Transverse colon (tissue), 4 donors: Measurements from ENCODE around the gene WSB2. TPM values are rescaled to one million over a fixed set of nuclear protein-coding genes. Genes with fewer than 3 reads are reported as not detected.

Experiments used
- DNase-seq: peaks from one replicate; pipeline ENCODE4 v3.0.0-alpha.2; 2019
- H3K27ac ChIP-seq, 4 donors: fragments of 200-600 bp; sonication (generic); 2 replicates each; pipeline ENCODE4 v1.5.1; 2016 to 2018; ENCODE audit warnings: inconsistent platforms in 4 of 4
- H3K27me3 ChIP-seq: fragments of 200-600 bp; sonication (generic); 2 replicates; pipeline ENCODE4 v1.5.1; 2017; ENCODE audit warnings: inconsistent platforms
- H3K36me3 ChIP-seq, 4 donors: fragments of 200-600 bp; sonication (generic); 2 replicates each; pipeline ENCODE4 v1.5.1; 2017 to 2019; ENCODE audit warnings: inconsistent platforms in 4 of 4
- H3K4me1 ChIP-seq, 4 donors: fragments of 200-600 bp; sonication (generic); 2 replicates each; pipeline ENCODE4 v1.5.1; 2017 to 2020; ENCODE audit warnings: inconsistent platforms in 4 of 4
- H3K4me3 ChIP-seq, 4 donors: fragments of 200-600 bp; sonication (generic); 1 replicate in 1 of 4; 2 replicates in 3 of 4; pipeline versions ENCODE4 v1.5.1 to v1.6.1; 2017 to 2019; ENCODE audit warnings: inconsistent platforms in 4 of 4
- H3K9me3 ChIP-seq, 2 donors: fragments of 200-600 bp; sonication (generic); 2 replicates each; pipeline ENCODE4 v1.5.1; 2017 to 2019; ENCODE audit warnings: inconsistent platforms in 2 of 2
- EP300 ChIP-seq: sonication (generic); formaldehyde crosslinking; IDR thresholded peaks from one replicate; pipeline ENCODE4 v1.6.1; 2017; ENCODE audit warnings: antibody characterized with exemption, low read depth
- POLR2A ChIP-seq: fragments of 450-650 bp; IDR thresholded peaks from one replicate; pipeline ENCODE4 v1.6.1; 2016; ENCODE audit warnings: antibody characterized with exemption, mild to moderate bottlenecking, moderate library complexity
- POLR2AphosphoS5 ChIP-seq, 3 donors: sonication (generic); formaldehyde crosslinking; IDR thresholded peaks; one replicate each; pipeline ENCODE4 v1.6.1; 2016; ENCODE audit warnings: antibody characterized with exemption in 3 of 3
- WGBS, 2 donors: methylation state at CpG; one replicate each; pipeline ENCODE4 v1.1.5; 2018; ENCODE audit warnings: low coverage in 1 of 2; 5-methylcytosine and 5-hydroxymethylcytosine counted together
- in situ Hi-C, 4 donors: fragments of 200-750 bp; cut with MboI; loops; one replicate each; pipeline versions ENCODE4 v1.15.0 to v1.15.1; 2017; ENCODE audit warnings: low sequenced_read_pairs in 3 of 4, low pct_ligation_motif_present in 1 of 4, low pct_unique_long_range_greater_than_20kb in 1 of 4
- intact Hi-C: fragments of 100-400 bp; cut with DNase I; formaldehyde crosslinking; loops from one replicate; pipeline ENCODE4 v1.15.1; 2023; ENCODE audit warnings: low total_unique reads
- total RNA-seq, 4 donors: library from RNA; depleted of rRNA; stranded (reverse); fragments of >200 nt; gene quantifications; one replicate each; pipeline ENCODE4 v1.1.0, GENCODE V29; 2016
- TF ChIP-seq, protein P1 (sequence below), 5 experiments: fragments of 200-600 bp in 3 of 5; fragments of 450-650 bp in 2 of 5; sonication (generic) in 3 of 5; IDR thresholded peaks; 1 replicate in 2 of 5; 2 replicates in 3 of 5; pipeline ENCODE4 v1.5.1; 2016 to 2017; ENCODE audit warnings: antibody characterized with exemption in 5 of 5, inconsistent platforms in 3 of 5, mild to moderate bottlenecking in 2 of 5, moderate library complexity in 1 of 5

WSB2 gene
- total RNA-seq: 100 to 1,000 TPM; 110 to 193 (median 130) TPM

- Histone ChIP-seq H3K9me3 (no peaks in the 10 kb centered on the region), H3K4me1 (peaks cover 4 to 65% (median 44%) of the 10 kb centered on the region in 4 donors), H3K4me3 (peak within 1 kb of the TSS; percentile 74 to 90 (median 80)), H3K36me3 (no peaks in the 10 kb centered on the region), H3K27me3 (no peaks in the 10 kb centered on the region), H3K27ac (peak within 1 kb of the TSS; percentile 97 to 99 (median 98))
- in situ Hi-C loops (no loop called here), intact Hi-C loops (no loop called here)
- WGBS, 2 donors: 1 to 2% methylated on average over 26 to 49 of the region's 76 CpGs
- peak; percentile 75 for DNase-seq
- TF ChIP-seq EP300 (no peak), POLR2A (peak; percentile 39)
Observed at GRCh38 chr12:118061011-118061872, at the start of gene WSB2. Gene WSB2, minus strand, starts transcription at chr12:118061179. Its CDS starts 131 bp downstream, at chr12:118061048.

GRCh38 chr12:118109088-118109487, 48.1 kb upstream of the WSB2 start:
- WGBS, 2 donors: 100% methylated on average over 1 of the region's 1 CpG; no CpG with 5 or more reads in 1 of the 2 donors
- in situ Hi-C loops (no loop called here), intact Hi-C loops (no loop called here)
- TF ChIP-seq POLR2AphosphoS5 (IDR thresholded peaks at IDR 0.05): no peak
- TF ChIP-seq, protein P1, sequence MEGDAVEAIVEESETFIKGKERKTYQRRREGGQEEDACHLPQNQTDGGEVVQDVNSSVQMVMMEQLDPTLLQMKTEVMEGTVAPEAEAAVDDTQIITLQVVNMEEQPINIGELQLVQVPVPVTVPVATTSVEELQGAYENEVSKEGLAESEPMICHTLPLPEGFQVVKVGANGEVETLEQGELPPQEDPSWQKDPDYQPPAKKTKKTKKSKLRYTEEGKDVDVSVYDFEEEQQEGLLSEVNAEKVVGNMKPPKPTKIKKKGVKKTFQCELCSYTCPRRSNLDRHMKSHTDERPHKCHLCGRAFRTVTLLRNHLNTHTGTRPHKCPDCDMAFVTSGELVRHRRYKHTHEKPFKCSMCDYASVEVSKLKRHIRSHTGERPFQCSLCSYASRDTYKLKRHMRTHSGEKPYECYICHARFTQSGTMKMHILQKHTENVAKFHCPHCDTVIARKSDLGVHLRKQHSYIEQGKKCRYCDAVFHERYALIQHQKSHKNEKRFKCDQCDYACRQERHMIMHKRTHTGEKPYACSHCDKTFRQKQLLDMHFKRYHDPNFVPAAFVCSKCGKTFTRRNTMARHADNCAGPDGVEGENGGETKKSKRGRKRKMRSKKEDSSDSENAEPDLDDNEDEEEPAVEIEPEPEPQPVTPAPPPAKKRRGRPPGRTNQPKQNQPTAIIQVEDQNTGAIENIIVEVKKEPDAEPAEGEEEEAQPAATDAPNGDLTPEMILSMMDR (IDR thresholded peaks at IDR 0.05): no peak
- no peak for TF ChIP-seq EP300
- no peak for TF ChIP-seq POLR2A
- no peaks in the 10 kb centered on the region for H3K36me3 ChIP-seq
- no peaks in the 10 kb centered on the region for H3K27me3 ChIP-seq
- H3K4me3 ChIP-seq: no peak overlapping the region
- H3K27ac ChIP-seq: no peak overlapping the region
- DNase-seq: no peak
- H3K4me1 ChIP-seq: peaks cover 0 to 12% (median 3%) of the 10 kb centered on the region in 4 donors
- H3K9me3 ChIP-seq: no peaks in the 10 kb centered on the region

GRCh38 chr12:118107694-118108093, 46.7 kb upstream of the WSB2 start:
- in situ Hi-C loops (no loop called here), intact Hi-C loops (no loop called here)

DNA sequence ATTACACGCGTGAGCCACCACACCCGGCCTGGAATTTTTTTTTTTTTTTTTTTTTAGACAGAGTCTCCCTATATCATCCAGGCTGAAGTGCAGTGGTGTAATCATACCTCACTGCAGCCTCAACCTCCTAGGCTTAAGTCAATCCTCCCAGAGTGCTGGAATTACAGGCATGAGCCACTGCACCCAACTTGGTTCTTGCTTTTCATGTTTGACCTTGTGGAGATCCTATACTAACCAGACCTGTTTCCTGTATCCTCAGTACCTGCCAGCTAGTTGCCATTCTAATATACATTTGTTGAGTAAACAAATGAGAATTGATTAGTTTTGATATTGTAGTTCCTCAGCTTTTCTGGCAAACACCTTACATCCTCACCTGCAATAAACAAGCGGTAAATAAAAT, 46.0 kb upstream of the WSB2 start:
- TF ChIP-seq POLR2A: no peak
- Histone ChIP-seq H3K9me3 (no peaks in the 10 kb centered on the region), H3K4me3 (no peak overlapping the region), H3K27ac (no peak overlapping the region), H3K27me3 (no peaks in the 10 kb centered on the region), H3K36me3 (no peaks in the 10 kb centered on the region), H3K4me1 (peaks cover 0 to 20% (median 8%) of the 10 kb centered on the region in 4 donors)
- 88% methylated on average over 4 of the region's 4 CpGs; no CpG with 5 or more reads in 1 of the 2 donors for WGBS, 2 donors
- intact Hi-C loops (no loop called here), in situ Hi-C loops (no loop called here)
- no peak for DNase-seq

More at GRCh38 chr12:118107694-118108093, 46.7 kb upstream of the WSB2 start:
- Histone ChIP-seq H3K9me3 (no peaks in the 10 kb centered on the region), H3K36me3 (no peaks in the 10 kb centered on the region), H3K27ac (no peak overlapping the region), H3K27me3 (no peaks in the 10 kb centered on the region), H3K4me3 (no peak overlapping the region), H3K4me1 (peaks cover 0 to 14% (median 4%) of the 10 kb centered on the region in 4 donors)
- 74 to 87% methylated on average over 4 to 8 of the region's 8 CpGs for WGBS, 2 donors
- no peak for DNase-seq
- TF ChIP-seq POLR2A: no peak
- TF ChIP-seq EP300: no peak
- TF ChIP-seq POLR2AphosphoS5 (IDR thresholded peaks at IDR 0.05): no peak

GRCh38 chr12:118103601-118104382, 42.8 kb upstream of the WSB2 start, which contains the start of gene VSIG10:
Gene VSIG10, minus strand, starts transcription at chr12:118104011. Its CDS starts 340 bp downstream, at chr12:118103671.
- intact Hi-C loops: no loop called here
- 0% methylated on average over 36 of the region's 75 CpGs; no CpG with 5 or more reads in 1 of the 2 donors for WGBS, 2 donors
- Histone ChIP-seq H3K27me3 (no peaks in the 10 kb centered on the region), H3K4me1 (peaks cover 5 to 39% (median 22%) of the 10 kb centered on the region in 4 donors), H3K4me3 (peak within 1 kb of the TSS; percentile 66 to 85 (median 74)), H3K27ac (peak within 1 kb of the TSS; percentile 88 to 95 (median 92)), H3K9me3 (no peaks in the 10 kb centered on the region), H3K36me3 (no peaks in the 10 kb centered on the region)
- DNase-seq: peak; percentile 89
- TF ChIP-seq POLR2A (peak; percentile 94), POLR2AphosphoS5 (IDR thresholded peaks at IDR 0.05) (peak; percentile 79 to 95 (median 89))
- TF ChIP-seq, protein P1 (IDR thresholded peaks at IDR 0.05): no peak
- in situ Hi-C loops: no loop called here
